ENCODE results near the gene C19orf25.

Gene C19orf25

GRCh38 chr19:1496714-1497577, 17.9 kb upstream of the C19orf25 start:
- DNase-seq (ENCODE audit: low read depth), result no peak

- DNase-seq (ENCODE audit: low read depth), result no peak
These were observed 17.0 kb upstream of the C19orf25 start for GRCh38 chr19:1495799-1496713.

- DNase-seq (ENCODE audit: low read depth), result no peak
These were observed 16.2 kb upstream of the C19orf25 start for GRCh38 chr19:1495051-1495798.

GRCh38 chr19:1494115-1494815, 15.2 kb upstream of the C19orf25 start:
- DNase-seq (ENCODE audit: low read depth), result no peak

- no peak for DNase-seq (ENCODE audit: low read depth)
These were observed 13.5 kb upstream of the C19orf25 start for GRCh38 chr19:1492474-1493006.

- DNase-seq (ENCODE audit: low read depth), result no peak
These were observed 12.8 kb upstream of the C19orf25 start for GRCh38 chr19:1491849-1492170.

GRCh38 chr19:1491114-1491848, 12.3 kb upstream of the C19orf25 start, which contains the start of gene REEP6:
REEP6 (plus strand) TSS chr19:1491181; CDS start chr19:1491270, 89 bp downstream.
- no peak for DNase-seq (ENCODE audit: low read depth)

GRCh38 chr19:1490311-1491113, 11.5 kb upstream of the C19orf25 start, which contains the start of gene PCSK4:
PCSK4 (minus strand) TSS chr19:1490350; CDS start chr19:1490346, 4 bp downstream.
- DNase-seq (ENCODE audit: low read depth), result peak; percentile 93

- DNase-seq (ENCODE audit: low read depth), result no peak
These were observed 10.7 kb upstream of the C19orf25 start for GRCh38 chr19:1489463-1490310.

- DNase-seq (ENCODE audit: low read depth), result no peak
These were observed 9.2 kb upstream of the C19orf25 start for GRCh38 chr19:1488282-1488601.

- no peak for DNase-seq (ENCODE audit: low read depth)
These were observed 8.7 kb upstream of the C19orf25 start for GRCh38 chr19:1487576-1488281.

- DNase-seq (ENCODE audit: low read depth), result no peak
These were observed 7.9 kb upstream of the C19orf25 start for GRCh38 chr19:1486720-1487575.

GRCh38 chr19:1483979-1484428, 5.0 kb upstream of the C19orf25 start:
- DNase-seq (ENCODE audit: low read depth), result no peak

- DNase-seq (ENCODE audit: low read depth), result no peak
These were observed 4.3 kb upstream of the C19orf25 start for GRCh38 chr19:1483131-1483978.

- no peak for DNase-seq (ENCODE audit: low read depth)
These were observed 3.5 kb upstream of the C19orf25 start for GRCh38 chr19:1482361-1483130.

Data from T-helper 22 cell (primary cell).